Stimulated activated naive CD8-positive, alpha-beta T cell treated with anti-CD3 and anti-CD28 coated beads, Interleukin-15, amount 100 ng/mL, for 72 hours (primary cell): ENCODE results near the gene TM6SF1.

Experiments used
- ATAC-seq: fragments of 150-1000 bp; cut with Tn5 transposase; 2 replicates; pipeline ENCODE4 v1.10.0; 2021; ENCODE audit warnings: mild to moderate bottlenecking, moderate library complexity
- DNase-seq, 2 donors: peaks; one replicate each; pipeline ENCODE4 v3.0.0; 2021 to 2022
- H3K27ac Mint-ChIP-seq, 2 donors: one replicate each; pipeline ENCODE4 v1.8.0; 2022; ENCODE audit warnings: mild to moderate bottlenecking in 2 of 2, mixed read lengths in 2 of 2, moderate library complexity in 2 of 2
- H3K27me3 Mint-ChIP-seq: one replicate; pipeline ENCODE4 v1.8.0; 2022; ENCODE audit warnings: mixed read lengths
- H3K4me1 Mint-ChIP-seq: one replicate; pipeline ENCODE4 v1.8.0; 2022; ENCODE audit warnings: mild to moderate bottlenecking, mixed read lengths
- H3K4me3 Mint-ChIP-seq, 2 donors: one replicate each; pipeline ENCODE4 v1.8.0; 2022; ENCODE audit warnings: mild to moderate bottlenecking in 2 of 2, mixed read lengths in 2 of 2, moderate library complexity in 1 of 2
- H3K9me3 Mint-ChIP-seq, 2 donors: one replicate each; pipeline ENCODE4 v1.8.0; 2022; ENCODE audit warnings: mixed read lengths in 2 of 2

TM6SF1 gene

GRCh38 chr15:83105440-83105839 is 2.0 kb upstream of the TM6SF1 start:
- H3K9me3 Mint-ChIP-seq = no peaks in the 10 kb centered on the region
- ATAC-seq = no peak
- H3K4me1 Mint-ChIP-seq = peaks cover 25% of the 10 kb centered on the region
- DNase-seq = no peak
- peak overlapping the region in 1 of 2 donors; percentile 17 for H3K4me3 Mint-ChIP-seq
- H3K27ac Mint-ChIP-seq = no peak overlapping the region
- peaks cover 76% of the 10 kb centered on the region for H3K27me3 Mint-ChIP-seq

- Mint-ChIP-seq H3K27ac (peak overlapping the region in 1 of 2 donors; percentile 98), H3K4me3 (peak overlapping the region; percentile 95 to 97), H3K4me1 (peaks cover 27% of the 10 kb centered on the region), H3K27me3 (peaks cover 68% of the 10 kb centered on the region), H3K9me3 (peaks cover 0 to 5% of the 10 kb centered on the region in 2 donors)
- peak; percentile 33 for ATAC-seq
- DNase-seq = peak; percentile 14 to 18
Observed at GRCh38 chr15:83107841-83108181, 366 bp downstream of the TM6SF1 start.

GRCh38 chr15:83108266-83109219 is 1.1 kb downstream of the TM6SF1 start:
- Mint-ChIP-seq H3K9me3 (peaks cover 0 to 5% of the 10 kb centered on the region in 2 donors), H3K4me1 (peaks cover 27% of the 10 kb centered on the region), H3K27ac (peak overlapping the region; percentile 89 to 98), H3K27me3 (peaks cover 68% of the 10 kb centered on the region), H3K4me3 (peak overlapping the region; percentile 95 to 97)
- ATAC-seq = peak; percentile 88
- DNase-seq = peak; percentile 55 to 67

DNA sequence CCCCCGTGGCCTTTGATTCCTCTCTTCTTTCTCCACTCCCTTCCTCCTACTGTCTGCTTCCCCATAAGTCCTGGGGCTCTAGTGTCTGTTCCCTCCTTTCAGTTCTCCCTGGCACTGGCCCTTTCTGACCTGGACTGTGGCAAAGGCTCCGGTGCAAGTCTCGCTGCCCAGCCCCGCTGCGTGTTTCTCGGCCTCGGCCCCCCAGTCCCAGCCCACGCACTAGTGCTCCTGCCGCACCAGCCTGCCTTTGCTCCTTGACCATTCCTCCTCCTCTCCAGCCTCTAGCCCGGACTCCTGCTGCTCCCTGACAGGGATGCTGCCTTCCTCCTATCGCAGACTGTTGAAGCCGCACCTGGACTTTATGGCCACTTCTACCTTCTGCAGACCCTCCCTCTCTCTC is 2.1 kb downstream of the TM6SF1 start:
- H3K4me3 Mint-ChIP-seq = peak overlapping the region; percentile 7 to 97
- peak overlapping the region in 1 of 2 donors; percentile 2 for H3K27ac Mint-ChIP-seq
- H3K4me1 Mint-ChIP-seq = peaks cover 27% of the 10 kb centered on the region
- H3K27me3 Mint-ChIP-seq = peaks cover 58% of the 10 kb centered on the region
- peaks cover 0 to 5% of the 10 kb centered on the region in 2 donors for H3K9me3 Mint-ChIP-seq
- no peak for DNase-seq
- ATAC-seq = no peak

DNA sequence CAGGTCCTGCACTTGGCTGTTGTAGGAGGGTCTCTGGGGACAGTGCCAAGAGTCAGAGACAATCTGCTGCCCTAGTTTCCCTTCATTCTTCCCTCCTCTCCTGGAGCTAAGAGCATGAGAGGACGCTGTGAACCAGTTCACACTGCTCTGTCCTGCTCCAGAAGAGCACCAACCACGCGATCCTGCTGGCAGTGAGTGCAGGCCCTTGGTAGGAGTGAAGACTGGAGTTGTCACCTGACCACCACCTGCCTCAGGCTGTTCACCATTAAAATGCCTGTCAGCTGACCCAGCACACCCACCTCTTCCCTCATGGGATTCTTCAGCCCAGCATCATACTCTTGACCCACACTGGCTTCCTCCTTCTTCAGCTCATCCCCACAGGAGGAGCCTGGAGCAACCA is 2.9 kb downstream of the TM6SF1 start:
- DNase-seq = no peak
- H3K4me1 Mint-ChIP-seq = peaks cover 27% of the 10 kb centered on the region
- no peak overlapping the region for H3K4me3 Mint-ChIP-seq
- ATAC-seq = no peak
- peak overlapping the region in 1 of 2 donors; percentile 64 for H3K27ac Mint-ChIP-seq
- peaks cover 0 to 5% of the 10 kb centered on the region in 2 donors for H3K9me3 Mint-ChIP-seq
- peaks cover 51% of the 10 kb centered on the region for H3K27me3 Mint-ChIP-seq

DNA sequence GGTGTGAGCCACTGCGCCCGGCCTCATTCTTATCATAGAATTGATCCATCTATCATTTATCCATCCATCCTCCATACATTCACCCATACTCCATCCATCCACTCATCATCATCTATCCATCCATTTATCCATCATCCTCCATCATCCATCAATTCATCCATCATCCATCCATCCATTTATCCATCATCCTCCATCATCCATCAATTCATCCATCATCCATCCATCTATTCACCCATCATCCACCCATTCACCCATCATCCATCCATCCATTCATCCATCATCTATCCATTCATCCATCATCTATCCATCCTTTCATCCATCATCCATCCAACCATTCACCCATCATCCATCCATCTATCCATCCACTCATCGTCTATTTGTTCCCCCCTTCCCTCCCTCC is 3.7 kb downstream of the TM6SF1 start:
- Mint-ChIP-seq H3K9me3 (peaks cover 0 to 5% of the 10 kb centered on the region in 2 donors), H3K4me1 (peaks cover 27% of the 10 kb centered on the region), H3K4me3 (no peak overlapping the region), H3K27me3 (peaks cover 45% of the 10 kb centered on the region), H3K27ac (no peak overlapping the region)
- no peak for ATAC-seq
- no peak for DNase-seq

- Mint-ChIP-seq H3K4me1 (peaks cover 21% of the 10 kb centered on the region), H3K9me3 (peaks cover 0 to 5% of the 10 kb centered on the region in 2 donors), H3K27ac (no peak overlapping the region), H3K27me3 (peaks cover 36% of the 10 kb centered on the region), H3K4me3 (no peak overlapping the region)
- DNase-seq (no peak), ATAC-seq (no peak)
Observed at GRCh38 chr15:83112233-83112955, 4.9 kb downstream of the TM6SF1 start.

GRCh38 chr15:83112956-83113299 is 5.5 kb downstream of the TM6SF1 start:
- Mint-ChIP-seq H3K27me3 (peaks cover 36% of the 10 kb centered on the region), H3K27ac (no peak overlapping the region), H3K9me3 (peaks cover 0 to 5% of the 10 kb centered on the region in 2 donors), H3K4me1 (peaks cover 21% of the 10 kb centered on the region), H3K4me3 (no peak overlapping the region)
- DNase-seq (no peak), ATAC-seq (no peak)

GRCh38 chr15:83113881-83114674 is 6.6 kb downstream of the TM6SF1 start:
- Mint-ChIP-seq H3K27ac (no peak overlapping the region), H3K27me3 (peaks cover 25% of the 10 kb centered on the region), H3K4me1 (peaks cover 15% of the 10 kb centered on the region), H3K4me3 (no peak overlapping the region), H3K9me3 (peaks cover 0 to 5% of the 10 kb centered on the region in 2 donors)
- ATAC-seq = no peak
- no peak for DNase-seq

- H3K27me3 Mint-ChIP-seq = peaks cover 17% of the 10 kb centered on the region
- H3K4me3 Mint-ChIP-seq = no peak overlapping the region
- H3K9me3 Mint-ChIP-seq = peaks cover 0 to 5% of the 10 kb centered on the region in 2 donors
- ATAC-seq (no peak), DNase-seq (no peak)
- no peak overlapping the region for H3K27ac Mint-ChIP-seq
- H3K4me1 Mint-ChIP-seq = peaks cover 7% of the 10 kb centered on the region
Observed at GRCh38 chr15:83114856-83115255, 7.4 kb downstream of the TM6SF1 start.

- no peak for DNase-seq
- Mint-ChIP-seq H3K9me3 (peaks cover 0 to 5% of the 10 kb centered on the region in 2 donors), H3K4me3 (no peak overlapping the region), H3K4me1 (peaks cover 2% of the 10 kb centered on the region), H3K27ac (no peak overlapping the region), H3K27me3 (peaks cover 11% of the 10 kb centered on the region)
- no peak for ATAC-seq
Observed at GRCh38 chr15:83115410-83115809, 8.0 kb downstream of the TM6SF1 start.

DNA sequence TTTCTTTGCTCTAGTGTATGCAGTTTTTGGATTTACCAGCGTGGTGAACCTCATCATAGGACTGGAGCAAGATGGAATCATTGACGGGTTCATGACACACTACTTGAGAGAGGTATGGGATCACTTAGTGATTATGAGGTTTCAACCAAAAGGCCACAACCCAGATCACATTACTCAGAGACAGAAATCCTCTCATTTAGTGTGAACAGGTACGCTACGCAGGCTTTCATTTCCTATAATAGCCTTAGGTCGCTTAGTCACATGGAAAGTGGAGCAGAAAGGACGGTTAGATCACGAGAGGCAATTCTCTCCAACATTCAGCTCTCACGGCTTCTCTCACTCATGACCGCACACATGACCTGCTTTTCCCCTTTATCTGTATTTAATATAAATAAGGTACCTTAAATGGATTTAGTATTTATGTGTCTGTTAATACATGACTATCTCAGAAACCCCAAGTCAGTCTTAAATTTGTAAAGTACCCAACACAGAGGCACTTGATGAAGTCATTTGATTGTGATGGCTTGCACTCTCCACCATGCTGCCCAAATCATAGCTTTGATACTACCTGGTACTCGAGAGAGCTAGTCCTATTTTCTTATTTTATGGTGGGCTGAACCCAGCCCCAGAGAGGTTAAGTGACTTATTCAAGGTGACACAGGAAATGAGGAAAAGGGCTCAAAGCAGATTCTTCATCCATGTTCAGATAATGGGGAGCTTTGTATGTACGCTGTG is 8.6 kb downstream of the TM6SF1 start:
- ATAC-seq (peak; percentile 67), DNase-seq (no peak)
- peaks cover 0 to 5% of the 10 kb centered on the region in 2 donors for H3K9me3 Mint-ChIP-seq
- peak overlapping the region; percentile 1 to 12 for H3K27ac Mint-ChIP-seq
- no peak overlapping the region for H3K4me3 Mint-ChIP-seq
- no peaks in the 10 kb centered on the region for H3K4me1 Mint-ChIP-seq
- H3K27me3 Mint-ChIP-seq = peaks cover 6% of the 10 kb centered on the region

- H3K27ac Mint-ChIP-seq = no peak overlapping the region
- no peaks in the 10 kb centered on the region for H3K4me1 Mint-ChIP-seq
- H3K27me3 Mint-ChIP-seq = no peaks in the 10 kb centered on the region
- no peak overlapping the region for H3K4me3 Mint-ChIP-seq
- peak; percentile 23 for ATAC-seq
- no peaks in the 10 kb centered on the region for H3K9me3 Mint-ChIP-seq
- DNase-seq = no peak
Observed at GRCh38 chr15:83118291-83118827, 10.9 kb downstream of the TM6SF1 start.

DNA sequence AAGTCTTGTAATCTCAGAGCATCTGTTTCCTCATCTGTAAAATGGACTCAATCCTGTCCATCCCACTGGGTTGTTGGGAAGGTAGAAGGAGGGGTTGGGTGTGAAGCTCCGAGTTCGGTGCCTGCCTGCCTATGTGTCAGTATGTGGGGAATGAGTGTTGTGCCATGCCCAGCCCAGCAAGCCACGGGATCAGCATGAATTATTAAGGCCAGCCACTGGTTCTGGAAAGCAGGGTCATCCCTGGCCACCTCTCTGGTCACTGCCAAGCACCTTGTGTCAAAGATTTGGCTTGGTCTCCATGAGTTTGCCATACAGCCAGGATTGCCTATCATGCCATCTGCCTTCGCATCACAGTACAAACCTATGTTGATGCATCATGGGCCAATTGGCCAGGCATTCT is 11.5 kb downstream of the TM6SF1 start:
- ATAC-seq (no peak), DNase-seq (no peak)
- Mint-ChIP-seq H3K27ac (no peak overlapping the region), H3K9me3 (no peaks in the 10 kb centered on the region), H3K27me3 (no peaks in the 10 kb centered on the region), H3K4me3 (no peak overlapping the region), H3K4me1 (no peaks in the 10 kb centered on the region)
